Measurements from ENCODE around the gene CSF1R. TPM values are rescaled to one million over a fixed set of nuclear protein-coding genes. Genes with fewer than 3 reads are reported as not detected.

Gene CSF1R
- polyA plus RNA-seq, 1 donor from 2014 or later: not detected

DNA sequence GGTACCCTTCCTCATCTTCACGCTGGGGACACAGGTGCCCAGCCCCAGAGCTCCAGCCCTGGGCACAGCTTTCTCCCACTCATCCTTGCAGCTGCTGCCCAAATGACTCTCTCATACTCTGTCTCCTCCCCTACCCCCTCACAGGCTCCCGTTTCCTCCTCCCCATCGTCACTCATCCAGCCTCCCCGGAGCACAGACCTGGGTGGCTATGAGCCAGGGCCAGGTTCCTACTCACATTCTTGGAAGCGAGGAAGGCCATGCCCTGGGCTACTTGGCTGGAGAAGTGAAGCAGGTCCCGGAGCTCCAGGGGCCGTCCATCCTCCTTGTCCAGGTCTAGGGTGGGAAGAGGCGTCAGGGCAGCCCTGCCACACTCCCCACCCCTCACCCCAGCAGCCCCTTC lies 29.3 kb downstream of the CSF1R start:
- no peak overlapping the region for H3K4me3 ChIP-seq (ENCODE audit: low read length)
- no peaks in the 10 kb centered on the region for H4K20me1 ChIP-seq (ENCODE audit: insufficient read depth)
- H3K9me3 ChIP-seq (ENCODE audit: low read length): no peaks in the 10 kb centered on the region
- no peak overlapping the region for H2AFZ ChIP-seq (ENCODE audit: low read depth, low read length)
- H3K4me2 ChIP-seq (ENCODE audit: low read length): no peak overlapping the region
- TF ChIP-seq EP300 (conservative IDR thresholded peaks at IDR 0.05; ENCODE audit: poor library complexity, severe bottlenecking): no peak
- no peak for TF ChIP-seq TAF1 (IDR thresholded peaks at IDR 0.05; ENCODE audit: low read depth)
- TF ChIP-seq EZH2 (IDR thresholded peaks at IDR 0.05; ENCODE audit: borderline replicate concordance, insufficient read depth, low read length, poor library complexity, severe bottlenecking): no peak
- no peak for TF ChIP-seq REST (IDR thresholded peaks at IDR 0.05; ENCODE audit: borderline replicate concordance)
- no peak for TF ChIP-seq SMC3 (conservative IDR thresholded peaks at IDR 0.05; ENCODE audit: poor library complexity)
- no peak for TF ChIP-seq MXI1 (conservative IDR thresholded peaks at IDR 0.05; ENCODE audit: poor library complexity, severe bottlenecking)
- TF ChIP-seq, protein P1, sequence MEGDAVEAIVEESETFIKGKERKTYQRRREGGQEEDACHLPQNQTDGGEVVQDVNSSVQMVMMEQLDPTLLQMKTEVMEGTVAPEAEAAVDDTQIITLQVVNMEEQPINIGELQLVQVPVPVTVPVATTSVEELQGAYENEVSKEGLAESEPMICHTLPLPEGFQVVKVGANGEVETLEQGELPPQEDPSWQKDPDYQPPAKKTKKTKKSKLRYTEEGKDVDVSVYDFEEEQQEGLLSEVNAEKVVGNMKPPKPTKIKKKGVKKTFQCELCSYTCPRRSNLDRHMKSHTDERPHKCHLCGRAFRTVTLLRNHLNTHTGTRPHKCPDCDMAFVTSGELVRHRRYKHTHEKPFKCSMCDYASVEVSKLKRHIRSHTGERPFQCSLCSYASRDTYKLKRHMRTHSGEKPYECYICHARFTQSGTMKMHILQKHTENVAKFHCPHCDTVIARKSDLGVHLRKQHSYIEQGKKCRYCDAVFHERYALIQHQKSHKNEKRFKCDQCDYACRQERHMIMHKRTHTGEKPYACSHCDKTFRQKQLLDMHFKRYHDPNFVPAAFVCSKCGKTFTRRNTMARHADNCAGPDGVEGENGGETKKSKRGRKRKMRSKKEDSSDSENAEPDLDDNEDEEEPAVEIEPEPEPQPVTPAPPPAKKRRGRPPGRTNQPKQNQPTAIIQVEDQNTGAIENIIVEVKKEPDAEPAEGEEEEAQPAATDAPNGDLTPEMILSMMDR (IDR thresholded peaks at IDR 0.05; ENCODE audit: poor library complexity, severe bottlenecking): no peak
- TF ChIP-seq POLR2AphosphoS5 (IDR thresholded peaks at IDR 0.05): no peak
- no peak overlapping the region for H3K27ac ChIP-seq (ENCODE audit: low read length)
- no peaks in the 10 kb centered on the region for H3K79me2 ChIP-seq (replicated peaks; ENCODE audit: insufficient read depth, low read length)
- H3K27me3 ChIP-seq (ENCODE audit: insufficient read depth, low read depth, low read length): no peaks in the 10 kb centered on the region
- H3K9me2 ChIP-seq (ENCODE audit: insufficient read depth, low read length): no peaks in the 10 kb centered on the region
- H3K9ac ChIP-seq (ENCODE audit: low read length): no peak overlapping the region
- no peaks in the 10 kb centered on the region for H3F3A ChIP-seq (ENCODE audit: insufficient read depth, low read length, poor library complexity, severe bottlenecking)
- H3K36me3 ChIP-seq (ENCODE audit: insufficient read depth, low read length): no peaks in the 10 kb centered on the region

- H3K79me2 ChIP-seq (replicated peaks; ENCODE audit: insufficient read depth, low read length): no peaks in the 10 kb centered on the region
- H3F3A ChIP-seq (ENCODE audit: insufficient read depth, low read length, poor library complexity, severe bottlenecking): no peaks in the 10 kb centered on the region
- no peak overlapping the region for H3K9ac ChIP-seq (ENCODE audit: low read length)
- H4K20me1 ChIP-seq (ENCODE audit: insufficient read depth): no peaks in the 10 kb centered on the region
- TF ChIP-seq, protein P1 (IDR thresholded peaks at IDR 0.05; ENCODE audit: poor library complexity, severe bottlenecking): no peak
- TF ChIP-seq EZH2 (IDR thresholded peaks at IDR 0.05; ENCODE audit: borderline replicate concordance, insufficient read depth, low read length, poor library complexity, severe bottlenecking): no peak
- TF ChIP-seq MXI1 (conservative IDR thresholded peaks at IDR 0.05; ENCODE audit: poor library complexity, severe bottlenecking): no peak
- TF ChIP-seq SMC3 (conservative IDR thresholded peaks at IDR 0.05; ENCODE audit: poor library complexity): no peak
- no peak for TF ChIP-seq RAD21 (conservative IDR thresholded peaks at IDR 0.05)
- TF ChIP-seq POLR2AphosphoS5 (IDR thresholded peaks at IDR 0.05): no peak
- no peak for TF ChIP-seq TAF1 (IDR thresholded peaks at IDR 0.05; ENCODE audit: low read depth)
- TF ChIP-seq EP300 (conservative IDR thresholded peaks at IDR 0.05; ENCODE audit: poor library complexity, severe bottlenecking): no peak
- no peak for TF ChIP-seq REST (IDR thresholded peaks at IDR 0.05; ENCODE audit: borderline replicate concordance)
- H3K4me2 ChIP-seq (ENCODE audit: low read length): no peak overlapping the region
- no peak overlapping the region for H3K4me3 ChIP-seq (ENCODE audit: low read length)
- no peak overlapping the region for H3K27ac ChIP-seq (ENCODE audit: low read length)
- H3K9me3 ChIP-seq (ENCODE audit: low read length): no peaks in the 10 kb centered on the region
- no peak overlapping the region for H2AFZ ChIP-seq (ENCODE audit: low read depth, low read length)
- H3K27me3 ChIP-seq (ENCODE audit: insufficient read depth, low read depth, low read length): no peaks in the 10 kb centered on the region
- H3K36me3 ChIP-seq (ENCODE audit: insufficient read depth, low read length): no peaks in the 10 kb centered on the region
- no peaks in the 10 kb centered on the region for H3K9me2 ChIP-seq (ENCODE audit: insufficient read depth, low read length)
Observed at GRCh38 chr5:150056075-150056443, 30.3 kb downstream of the CSF1R start.

Data from neural cell (in vitro differentiated cells).